Right renal pelvis (tissue), 4 donors: Measurements from ENCODE around the gene DLL4. TPM values are rescaled to one million over a fixed set of nuclear protein-coding genes. Genes with fewer than 3 reads are reported as not detected.

Experiments used
- DNase-seq, 4 donors: peaks; one replicate each; pipeline ENCODE4 v3.0.0-alpha.2; 2013; ENCODE audit warnings: low read depth in 4 of 4, low spot score in 3 of 4, missing footprints in 1 of 4
- polyA plus RNA-seq, 4 donors: library from polyadenylated mRNA; unstranded; fragments of 120-200 nt; gene quantifications; one replicate each; pipeline ENCODE4 v1.2.1, GENCODE V29; 2013; ENCODE audit not compliant: insufficient read length in 4 of 4

DLL4 gene
- polyA plus RNA-seq, 4 donors, result 6.9 to 10.0 (median 9.2) TPM

GRCh38 chr15:40906091-40906990, 22.8 kb upstream of the DLL4 start:
- DNase-seq, result no peak

- DNase-seq, result no peak
Observed at GRCh38 chr15:40906991-40907802, 21.9 kb upstream of the DLL4 start.

- DNase-seq, result no peak
Observed at GRCh38 chr15:40908095-40908494, 21.0 kb upstream of the DLL4 start.

- no peak for DNase-seq
Observed at GRCh38 chr15:40909662-40910630, 19.2 kb upstream of the DLL4 start.

GRCh38 chr15:40911141-40911540, 18.0 kb upstream of the DLL4 start:
- DNase-seq, result no peak

GRCh38 chr15:40911693-40912092, 17.4 kb upstream of the DLL4 start:
- DNase-seq, result no peak

- no peak for DNase-seq
Observed at GRCh38 chr15:40912478-40912877, 16.7 kb upstream of the DLL4 start.

GRCh38 chr15:40914013-40914412, 15.1 kb upstream of the DLL4 start:
- no peak for DNase-seq

GRCh38 chr15:40914486-40914885, 14.7 kb upstream of the DLL4 start:
- no peak for DNase-seq

- DNase-seq, result no peak
Observed at GRCh38 chr15:40915116-40915661, 14.0 kb upstream of the DLL4 start.

- no peak for DNase-seq
Observed at GRCh38 chr15:40915679-40916078, 13.5 kb upstream of the DLL4 start.

- no peak for DNase-seq
Observed at GRCh38 chr15:40917585-40917984, 11.6 kb upstream of the DLL4 start.

- DNase-seq, result no peak
Observed at GRCh38 chr15:40918146-40918798, 10.9 kb upstream of the DLL4 start.

- no peak for DNase-seq
Observed at GRCh38 chr15:40918799-40919392, 10.2 kb upstream of the DLL4 start.

GRCh38 chr15:40921949-40922607, 7.1 kb upstream of the DLL4 start:
- DNase-seq, result no peak

- no peak for DNase-seq
Observed at GRCh38 chr15:40922608-40923005, 6.5 kb upstream of the DLL4 start.

GRCh38 chr15:40923551-40923950, 5.6 kb upstream of the DLL4 start:
- no peak for DNase-seq

- DNase-seq, result no peak
Observed at GRCh38 chr15:40925495-40925862, 3.7 kb upstream of the DLL4 start.
